Left ventricle myocardium inferior (tissue), 1 donor: Measurements from ENCODE around the gene SLC43A3. TPM values are rescaled to one million over a fixed set of nuclear protein-coding genes. Genes with fewer than 3 reads are reported as not detected.

Experiments used
- DNase-seq: peaks from one replicate; pipeline ENCODE4 v3.0.0-alpha.2; 2020
- H3K27ac ChIP-seq: fragments of 200-600 bp; replicated peaks from 2 replicates; pipeline ENCODE4 v1.8.0; 2021
- H3K27me3 ChIP-seq: fragments of 200-600 bp; 2 replicates; pipeline ENCODE4 v1.8.0; 2021; ENCODE audit warnings: low read depth
- H3K36me3 ChIP-seq: fragments of 200-600 bp; 2 replicates; pipeline ENCODE4 v1.8.0; 2021
- H3K4me1 ChIP-seq: fragments of 200-600 bp; 2 replicates; pipeline ENCODE4 v1.8.0; 2021
- H3K4me3 ChIP-seq: fragments of 200-600 bp; 2 replicates; pipeline ENCODE4 v1.8.0; 2021; ENCODE audit warnings: mild to moderate bottlenecking, moderate library complexity
- H3K9me3 ChIP-seq: fragments of 200-600 bp; replicated peaks from 2 replicates; pipeline ENCODE4 v1.8.0; 2021
- CTCF ChIP-seq: fragments of 200-600 bp; IDR thresholded peaks from 2 replicates; pipeline ENCODE4 v1.8.0; 2021; ENCODE audit warnings: antibody characterized with exemption, mild to moderate bottlenecking, borderline replicate concordance
- intact Hi-C: fragments of 100-400 bp; cut with micrococcal nuclease; formaldehyde crosslinking; loops from one replicate; pipeline ENCODE4 v1.11.0; 2022
- total RNA-seq: library from RNA; stranded (reverse); fragmentation: NEBNext Ultra II Directional; extraction: Animal tissue kit (Norgen Biotek cat#: 25700); gene quantifications from one replicate; pipeline ENCODE4 v1.2.1, GENCODE V29; 2021
- donor health status: DM: no; HTN: yes; CAD: no; lungs with severe emphysema.

Gene SLC43A3
- total RNA-seq, 1 donor from 2014 or later, result 21.0 TPM

- Histone ChIP-seq H3K27me3 (peaks cover 20% of the 10 kb centered on the region), H3K9me3 (no peaks in the 10 kb centered on the region), H3K4me1 (peaks cover 5% of the 10 kb centered on the region), H3K4me3 (no peak overlapping the region), H3K36me3 (no peaks in the 10 kb centered on the region), H3K27ac (no peak overlapping the region)
- DNase-seq, result no peak
- TF ChIP-seq CTCF, result no peak
- intact Hi-C loops, result no loop called here
Observed at GRCh38 chr11:57379732-57380131, 47.2 kb downstream of the SLC43A3 start.

GRCh38 chr11:57378186-57378585 lies 48.7 kb downstream of the SLC43A3 start:
- TF ChIP-seq CTCF, result no peak

GRCh38 chr11:57377107-57377506 lies 49.8 kb downstream of the SLC43A3 start:
- Histone ChIP-seq H3K4me3 (no peak overlapping the region), H3K27ac (no peak overlapping the region), H3K36me3 (no peaks in the 10 kb centered on the region), H3K27me3 (peaks cover 20% of the 10 kb centered on the region), H3K4me1 (peaks cover 20% of the 10 kb centered on the region), H3K9me3 (no peaks in the 10 kb centered on the region)
- intact Hi-C loops, result no loop called here
- no peak for DNase-seq
- no peak for TF ChIP-seq CTCF

More at GRCh38 chr11:57378186-57378585, 48.7 kb downstream of the SLC43A3 start:
- H3K4me1 ChIP-seq, result peaks cover 10% of the 10 kb centered on the region
- H3K9me3 ChIP-seq, result no peaks in the 10 kb centered on the region
- intact Hi-C loops, result no loop called here
- H3K36me3 ChIP-seq, result no peaks in the 10 kb centered on the region
- peaks cover 20% of the 10 kb centered on the region for H3K27me3 ChIP-seq
- H3K27ac ChIP-seq, result no peak overlapping the region
- H3K4me3 ChIP-seq, result no peak overlapping the region
- DNase-seq, result no peak

GRCh38 chr11:57376095-57377090 lies 50.5 kb downstream of the SLC43A3 start:
- no peaks in the 10 kb centered on the region for H3K9me3 ChIP-seq
- intact Hi-C loops, result no loop called here
- DNase-seq, result no peak
- no peak overlapping the region for H3K27ac ChIP-seq
- no peaks in the 10 kb centered on the region for H3K36me3 ChIP-seq
- H3K4me1 ChIP-seq, result peaks cover 21% of the 10 kb centered on the region
- H3K4me3 ChIP-seq, result no peak overlapping the region
- H3K27me3 ChIP-seq, result peaks cover 20% of the 10 kb centered on the region
- TF ChIP-seq CTCF, result no peak

GRCh38 chr11:57375490-57375889 lies 51.4 kb downstream of the SLC43A3 start:
- peaks cover 20% of the 10 kb centered on the region for H3K27me3 ChIP-seq
- no peaks in the 10 kb centered on the region for H3K9me3 ChIP-seq
- intact Hi-C loops, result no loop called here
- no peak overlapping the region for H3K4me3 ChIP-seq
- H3K36me3 ChIP-seq, result no peaks in the 10 kb centered on the region
- no peak for DNase-seq
- no peak overlapping the region for H3K27ac ChIP-seq
- H3K4me1 ChIP-seq, result peaks cover 21% of the 10 kb centered on the region
- no peak for TF ChIP-seq CTCF
